ENCODE measurements around the gene HOXA4. TPM values are rescaled to one million over a fixed set of nuclear protein-coding genes. Genes with fewer than 3 reads are reported as not detected.

HOXA4 gene
- total and polyA plus RNA-seq, 9 donors: 3.2 to 26.2 (median 22.6) TPM

DNA sequence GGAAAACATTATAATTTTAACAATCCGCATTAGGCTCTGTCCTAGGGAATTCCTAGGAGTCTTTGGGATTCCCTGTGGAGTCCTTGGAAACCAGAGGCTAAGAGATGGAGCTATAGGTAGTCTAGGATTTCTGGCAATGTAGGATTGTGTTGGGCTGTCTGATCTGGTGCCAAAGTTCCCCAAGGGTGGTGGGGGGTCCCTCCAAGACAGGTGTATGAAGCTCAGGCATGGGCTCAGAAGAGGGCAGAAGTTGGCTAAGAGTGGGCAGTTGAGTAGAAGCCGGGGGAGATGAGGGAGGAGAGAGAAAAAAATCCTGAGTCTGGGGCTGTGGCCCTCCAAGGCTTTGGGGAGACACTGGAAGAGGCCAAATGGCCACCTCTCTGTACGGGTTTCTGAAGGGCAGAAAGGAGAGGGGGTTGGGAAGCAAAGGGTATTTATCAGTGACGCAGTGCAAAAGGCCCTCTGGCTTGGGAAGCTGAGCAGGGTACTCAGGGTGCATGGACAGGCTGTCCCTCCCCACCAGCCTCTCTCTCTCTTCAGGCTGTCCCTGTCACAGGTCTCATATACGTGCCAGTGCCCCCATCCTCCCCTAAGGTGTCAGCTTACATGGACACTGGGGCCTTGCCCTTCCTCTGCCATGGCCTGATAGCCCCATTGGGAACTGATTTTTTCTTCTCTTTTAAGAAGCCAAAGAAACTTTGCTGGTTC is 16.1 kb upstream of the HOXA4 start:
- H3K4me1 ChIP-seq (ENCODE audit: control insufficient read depth, insufficient read depth, low read length): peaks cover 72% of the 10 kb centered on the region
- H3K9me3 ChIP-seq (replicated peaks; ENCODE audit: control insufficient read depth, low read depth, low read length): no peaks in the 10 kb centered on the region
- H3K4me3 ChIP-seq (ENCODE audit: low read length): peak overlapping the region; percentile 79
- 78% methylated on average over 4 of the region's 5 CpGs for WGBS (ENCODE audit: insufficient coverage)
- H3K27ac ChIP-seq (ENCODE audit: low read length): peak overlapping the region; percentile 94
- DNase-seq: peak; percentile 48
- peaks cover 47% of the 10 kb centered on the region for H3K27me3 ChIP-seq (ENCODE audit: control insufficient read depth, insufficient read depth, low read length)
- peaks cover 35% of the 10 kb centered on the region for H3K36me3 ChIP-seq (ENCODE audit: control insufficient read depth, insufficient read depth, low read length)

- Histone ChIP-seq H3K4me1 (ENCODE audit: control insufficient read depth, insufficient read depth, low read length) (peaks cover 65% of the 10 kb centered on the region), H3K36me3 (ENCODE audit: control insufficient read depth, insufficient read depth, low read length) (peaks cover 37% of the 10 kb centered on the region), H3K4me3 (ENCODE audit: low read length) (no peak overlapping the region), H3K27ac (ENCODE audit: low read length) (peak overlapping the region; percentile 94), H3K9me3 (replicated peaks; ENCODE audit: control insufficient read depth, low read depth, low read length) (no peaks in the 10 kb centered on the region), H3K27me3 (ENCODE audit: control insufficient read depth, insufficient read depth, low read length) (peaks cover 40% of the 10 kb centered on the region)
- WGBS (ENCODE audit: insufficient coverage): 60% methylated on average over 1 of the region's 11 CpGs
- DNase-seq: no peak
Measured at GRCh38 chr7:27145914-27146412, 15.4 kb upstream of the HOXA4 start.

GRCh38 chr7:27145165-27145913 is 14.8 kb upstream of the HOXA4 start:
- H3K9me3 ChIP-seq (replicated peaks; ENCODE audit: control insufficient read depth, low read depth, low read length): no peaks in the 10 kb centered on the region
- DNase-seq: no peak
- 71% methylated on average over 42 of the region's 47 CpGs for WGBS (ENCODE audit: insufficient coverage)
- H3K27ac ChIP-seq (ENCODE audit: low read length): peak overlapping the region; percentile 59
- peaks cover 37% of the 10 kb centered on the region for H3K27me3 ChIP-seq (ENCODE audit: control insufficient read depth, insufficient read depth, low read length)
- peaks cover 40% of the 10 kb centered on the region for H3K36me3 ChIP-seq (ENCODE audit: control insufficient read depth, insufficient read depth, low read length)
- H3K4me1 ChIP-seq (ENCODE audit: control insufficient read depth, insufficient read depth, low read length): peaks cover 66% of the 10 kb centered on the region
- no peak overlapping the region for H3K4me3 ChIP-seq (ENCODE audit: low read length)

DNA sequence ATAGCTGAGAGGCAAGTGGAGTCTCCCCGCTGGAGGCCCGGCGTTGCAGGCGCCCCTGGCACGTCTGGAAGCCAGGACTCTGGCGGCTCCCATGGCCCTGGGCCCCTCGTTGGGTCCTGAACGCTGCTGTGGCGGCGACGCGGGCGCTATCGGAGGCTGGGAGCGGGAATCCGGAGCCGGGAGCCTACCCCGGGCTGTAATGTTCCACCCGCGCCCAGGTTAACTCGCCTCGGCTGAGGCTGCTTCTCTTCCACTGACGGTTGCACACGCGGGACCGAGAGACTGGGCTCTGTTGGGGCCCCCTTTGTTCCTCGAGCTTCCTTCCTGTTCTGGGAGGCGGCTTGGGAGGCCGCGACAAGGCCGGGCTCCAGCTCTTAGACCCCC is 14.2 kb upstream of the HOXA4 start:
- H3K27ac ChIP-seq (ENCODE audit: low read length): peak overlapping the region; percentile 59
- H3K27me3 ChIP-seq (ENCODE audit: control insufficient read depth, insufficient read depth, low read length): peaks cover 37% of the 10 kb centered on the region

GRCh38 chr7:27143950-27144780 is 13.6 kb upstream of the HOXA4 start:
- 69% methylated on average over 21 of the region's 40 CpGs for WGBS (ENCODE audit: insufficient coverage)

More for the DNA sequence above, 14.2 kb upstream of the HOXA4 start:
- Histone ChIP-seq H3K4me3 (ENCODE audit: low read length) (peak overlapping the region; percentile 5), H3K4me1 (ENCODE audit: control insufficient read depth, insufficient read depth, low read length) (peaks cover 62% of the 10 kb centered on the region), H3K36me3 (ENCODE audit: control insufficient read depth, insufficient read depth, low read length) (peaks cover 40% of the 10 kb centered on the region), H3K9me3 (replicated peaks; ENCODE audit: control insufficient read depth, low read depth, low read length) (no peaks in the 10 kb centered on the region)
- WGBS (ENCODE audit: insufficient coverage): 44% methylated on average over 31 of the region's 31 CpGs
- DNase-seq: no peak

GRCh38 chr7:27143023-27143949 is 12.7 kb upstream of the HOXA4 start, which contains the start of gene HOXA5:
HOXA5 (minus strand) TSS chr7:27143681; CDS start chr7:27143607, 74 bp downstream.
- Histone ChIP-seq H3K36me3 (ENCODE audit: control insufficient read depth, insufficient read depth, low read length) (peaks cover 40% of the 10 kb centered on the region), H3K27ac (ENCODE audit: low read length) (peak within 1 kb of the TSS; percentile 84), H3K4me3 (ENCODE audit: low read length) (peak within 1 kb of the TSS; percentile 54), H3K27me3 (ENCODE audit: control insufficient read depth, insufficient read depth, low read length) (peaks cover 36% of the 10 kb centered on the region), H3K4me1 (ENCODE audit: control insufficient read depth, insufficient read depth, low read length) (peaks cover 58% of the 10 kb centered on the region), H3K9me3 (replicated peaks; ENCODE audit: control insufficient read depth, low read depth, low read length) (no peaks in the 10 kb centered on the region)
- DNase-seq: peak; percentile 88
- 37% methylated on average over 78 of the region's 86 CpGs for WGBS (ENCODE audit: insufficient coverage)

More at GRCh38 chr7:27143950-27144780, 13.6 kb upstream of the HOXA4 start:
- Histone ChIP-seq H3K36me3 (ENCODE audit: control insufficient read depth, insufficient read depth, low read length) (peaks cover 40% of the 10 kb centered on the region), H3K4me1 (ENCODE audit: control insufficient read depth, insufficient read depth, low read length) (peaks cover 60% of the 10 kb centered on the region), H3K27ac (ENCODE audit: low read length) (peak overlapping the region; percentile 59), H3K4me3 (ENCODE audit: low read length) (peak overlapping the region; percentile 21), H3K27me3 (ENCODE audit: control insufficient read depth, insufficient read depth, low read length) (peaks cover 37% of the 10 kb centered on the region), H3K9me3 (replicated peaks; ENCODE audit: control insufficient read depth, low read depth, low read length) (no peaks in the 10 kb centered on the region)
- DNase-seq: no peak

- 67% methylated on average over 20 of the region's 29 CpGs for WGBS (ENCODE audit: insufficient coverage)
Measured at GRCh38 chr7:27142580-27143022, 12.0 kb upstream of the HOXA4 start.

GRCh38 chr7:27141923-27142579 is 11.5 kb upstream of the HOXA4 start:
- Histone ChIP-seq H3K36me3 (ENCODE audit: control insufficient read depth, insufficient read depth, low read length) (peaks cover 40% of the 10 kb centered on the region), H3K27ac (ENCODE audit: low read length) (peak overlapping the region; percentile 84), H3K27me3 (ENCODE audit: control insufficient read depth, insufficient read depth, low read length) (peaks cover 27% of the 10 kb centered on the region), H3K4me1 (ENCODE audit: control insufficient read depth, insufficient read depth, low read length) (peaks cover 47% of the 10 kb centered on the region), H3K4me3 (ENCODE audit: low read length) (peak overlapping the region; percentile 54), H3K9me3 (replicated peaks; ENCODE audit: control insufficient read depth, low read depth, low read length) (no peaks in the 10 kb centered on the region)
- DNase-seq: no peak
- 67% methylated on average over 28 of the region's 30 CpGs for WGBS (ENCODE audit: insufficient coverage)

More at GRCh38 chr7:27142580-27143022, 12.0 kb upstream of the HOXA4 start:
- no peaks in the 10 kb centered on the region for H3K9me3 ChIP-seq (replicated peaks; ENCODE audit: control insufficient read depth, low read depth, low read length)
- H3K4me3 ChIP-seq (ENCODE audit: low read length): peak overlapping the region; percentile 54
- DNase-seq: no peak
- peaks cover 52% of the 10 kb centered on the region for H3K4me1 ChIP-seq (ENCODE audit: control insufficient read depth, insufficient read depth, low read length)
- H3K27ac ChIP-seq (ENCODE audit: low read length): peak overlapping the region; percentile 84
- H3K36me3 ChIP-seq (ENCODE audit: control insufficient read depth, insufficient read depth, low read length): peaks cover 40% of the 10 kb centered on the region
- peaks cover 32% of the 10 kb centered on the region for H3K27me3 ChIP-seq (ENCODE audit: control insufficient read depth, insufficient read depth, low read length)
